OCI-LY7 (cell line): ENCODE data around the gene PARD3. TPM values are rescaled to one million over a fixed set of nuclear protein-coding genes. Genes with fewer than 3 reads are reported as not detected.

Experiments used
- BruUV-seq: library from RNA; stranded (reverse); fragments of 400-500 nt; replicated peaks from 2 replicates; lab custom pipeline; 2021; lab: Mats Ljungman, UMichigan
- CTCF ChIA-PET: fragments of 300-600 bp; sonication (Branson Sonifier 250); formaldehyde crosslinking; loops from one replicate; lab custom pipeline; 2022; ENCODE audit warnings: antibody characterized with exemption; ENCODE audit not compliant: unreplicated experiment; lab: Charles Lee
- POLR2A ChIA-PET: fragments of 300-600 bp; sonication (Branson Sonifier 250); formaldehyde crosslinking; loops from one replicate; lab custom pipeline; 2022; ENCODE audit warnings: antibody characterized with exemption; lab: Charles Lee
- DNase-seq: peaks from one replicate; pipeline ENCODE4 v3.0.0-alpha.2; 2015; ENCODE audit warnings: low spot score
- H2AFZ ChIP-seq: fragments of 200-600 bp; sonication (generic), shearing (Covaris generic); 2 replicates; pipeline ENCODE4 v1.6.1; 2014; ENCODE audit warnings: mild to moderate bottlenecking, antibody characterized with exemption, low read length, moderate library complexity
- H3K27ac ChIP-seq: fragments of 200-600 bp; sonication (generic); 2 replicates; pipeline ENCODE4 v1.5.1; 2014; ENCODE audit warnings: mixed run types, low read depth, mild to moderate bottlenecking, moderate library complexity, low read length, inconsistent platforms; ENCODE audit not compliant: poor library complexity, severe bottlenecking
- H3K36me3 ChIP-seq: fragments of 200-600 bp; sonication (generic); 2 replicates; pipeline ENCODE4 v1.6.1; 2014; ENCODE audit warnings: mild to moderate bottlenecking, antibody characterized with exemption, low read length, moderate library complexity, mixed read lengths; ENCODE audit not compliant: insufficient read depth
- H3K4me1 ChIP-seq: fragments of 200-600 bp; sonication (generic); 2 replicates; pipeline ENCODE4 v1.5.1; 2014; ENCODE audit warnings: mild to moderate bottlenecking, low read length; ENCODE audit not compliant: insufficient read depth, poor library complexity, severe bottlenecking
- H3K4me2 ChIP-seq: fragments of 200-600 bp; sonication (generic); 2 replicates; pipeline ENCODE4 v1.6.1; 2014; ENCODE audit warnings: mild to moderate bottlenecking, low read length
- H3K4me3 ChIP-seq: fragments of 200-600 bp; sonication (generic); 2 replicates; pipeline ENCODE4 v1.5.1; 2014; ENCODE audit warnings: mild to moderate bottlenecking, low read depth, low read length; ENCODE audit not compliant: poor library complexity, severe bottlenecking
- H3K79me2 ChIP-seq: fragments of 200-600 bp; sonication (generic); 2 replicates; pipeline ENCODE4 v1.6.1; 2016; ENCODE audit warnings: low read depth, mild to moderate bottlenecking, low read length, moderate library complexity, mixed read lengths; ENCODE audit not compliant: insufficient read depth
- H3K9me2 ChIP-seq: fragments of 200-600 bp; sonication (generic); 2 replicates; pipeline ENCODE4 v1.6.1; 2016; ENCODE audit warnings: mild to moderate bottlenecking, low read length, mixed read lengths; ENCODE audit not compliant: insufficient read depth
- H3K9me3 ChIP-seq: fragments of 200-600 bp; sonication (generic); 2 replicates; pipeline ENCODE4 v1.6.1; 2014; ENCODE audit warnings: mild to moderate bottlenecking, mixed run types, low read length, mixed read lengths
- H4K20me1 ChIP-seq: fragments of 200-600 bp; sonication (generic); 2 replicates; pipeline ENCODE4 v1.6.1; 2014; ENCODE audit warnings: mild to moderate bottlenecking, antibody characterized with exemption, low read length, moderate library complexity, mixed read lengths; ENCODE audit not compliant: insufficient read depth
- CTCF ChIP-seq: fragments of 200-600 bp; sonication (generic); conservative IDR thresholded peaks from 2 replicates; pipeline ENCODE4 v1.5.1; 2014; ENCODE audit warnings: mild to moderate bottlenecking, antibody characterized with exemption, low read length, moderate library complexity, mixed read lengths
- EZH2phosphoT487 ChIP-seq: fragments of 200-600 bp; sonication (generic); IDR thresholded peaks from 2 replicates; pipeline ENCODE4 v1.6.1; 2018; ENCODE audit warnings: low read depth, borderline replicate concordance, mild to moderate bottlenecking, mixed run types, antibody characterized with exemption, low read length, moderate library complexity, mixed read lengths
- intact Hi-C: fragments of 100-400 bp; cut with micrococcal nuclease; formaldehyde crosslinking; loops from one replicate; pipeline ENCODE4 v1.10.0; 2022; ENCODE audit not compliant: unreplicated experiment
- total RNA-seq, 2 experiments: library from RNA; depleted of rRNA in 1 of 2; stranded (reverse); fragments of >200 nt in 1 of 2; shearing (Covaris generic) in 1 of 2; gene quantifications; 2 replicates each; pipeline ENCODE4 v1.2.3, GENCODE V29; 2014 to 2022

PARD3 gene
- total RNA-seq, 2 experiments from 2014 or later, result not detected

GRCh38 chr10:34587680-34588019 lies 227.4 kb downstream of the PARD3 start:
- ChIA-PET POLR2A (no interaction called here), CTCF (no interaction called here)
- Histone ChIP-seq H3K9me2 (no peaks in the 10 kb centered on the region), H3K4me3 (no peak overlapping the region), H3K27ac (no peak overlapping the region), H3K4me2 (no peak overlapping the region), H4K20me1 (no peaks in the 10 kb centered on the region), H3K79me2 (no peaks in the 10 kb centered on the region), H3K4me1 (no peaks in the 10 kb centered on the region), H3K36me3 (no peaks in the 10 kb centered on the region), H2AFZ (no peak overlapping the region), H3K9me3 (no peaks in the 10 kb centered on the region)
- intact Hi-C loops, result no loop called here
- no peak for DNase-seq
- no TSS peak for BruUV-seq
- no peak for TF ChIP-seq CTCF
- TF ChIP-seq EZH2phosphoT487, result no peak

- intact Hi-C loops, result no loop called here
- Histone ChIP-seq H3K4me3 (no peak overlapping the region), H2AFZ (no peak overlapping the region), H3K9me2 (no peaks in the 10 kb centered on the region), H3K9me3 (no peaks in the 10 kb centered on the region), H3K79me2 (no peaks in the 10 kb centered on the region), H3K27ac (no peak overlapping the region), H4K20me1 (no peaks in the 10 kb centered on the region), H3K4me2 (no peak overlapping the region), H3K36me3 (no peaks in the 10 kb centered on the region), H3K4me1 (no peaks in the 10 kb centered on the region)
- TF ChIP-seq EZH2phosphoT487 (no peak), CTCF (no peak)
- ChIA-PET CTCF (no interaction called here), POLR2A (no interaction called here)
- BruUV-seq, result no TSS peak
- no peak for DNase-seq
These were observed 228.0 kb downstream of the PARD3 start for GRCh38 chr10:34587002-34587679.

GRCh38 chr10:34585422-34586112 lies 229.5 kb downstream of the PARD3 start:
- intact Hi-C loops, result no loop called here
- BruUV-seq, result no TSS peak
- H3K4me2 ChIP-seq, result no peak overlapping the region
- H3K9me3 ChIP-seq, result no peaks in the 10 kb centered on the region
- H4K20me1 ChIP-seq, result no peaks in the 10 kb centered on the region
- no peak for DNase-seq
- TF ChIP-seq CTCF (no peak), EZH2phosphoT487 (no peak)
- H3K27ac ChIP-seq, result no peak overlapping the region
- no peaks in the 10 kb centered on the region for H3K79me2 ChIP-seq
- no peaks in the 10 kb centered on the region for H3K9me2 ChIP-seq
- H3K4me3 ChIP-seq, result no peak overlapping the region
- H3K4me1 ChIP-seq, result no peaks in the 10 kb centered on the region
- H3K36me3 ChIP-seq, result no peaks in the 10 kb centered on the region
- ChIA-PET CTCF (no interaction called here), POLR2A (interaction anchor here (0.6 kb wide), 1 partner anchor 230 kb away, joined by 4 read pairs; no protein-coding TSS in a partner anchor)
- H2AFZ ChIP-seq, result no peak overlapping the region
